Neural crest cell (in vitro differentiated cells): ENCODE results near the gene SHMT1. TPM values are rescaled to one million over a fixed set of nuclear protein-coding genes. Genes with fewer than 3 reads are reported as not detected.

Experiments
- DNase-seq: peaks from one replicate; pipeline ENCODE4 v3.0.0; 2021; ENCODE audit warnings: low read depth, mixed read lengths, low spot score
- H3K27ac Mint-ChIP-seq: one replicate; pipeline ENCODE4 v1.8.0; 2021; ENCODE audit warnings: mild to moderate bottlenecking, mixed read lengths; ENCODE audit not compliant: unreplicated experiment
- H3K27me3 Mint-ChIP-seq: 2 replicates; pipeline ENCODE4 v1.8.0; 2021; ENCODE audit warnings: low read depth, mild to moderate bottlenecking, mixed read lengths
- H3K36me3 Mint-ChIP-seq: 2 replicates; pipeline ENCODE4 v1.8.0; 2021; ENCODE audit warnings: low read depth, mild to moderate bottlenecking, mixed read lengths
- H3K4me1 Mint-ChIP-seq: 2 replicates; pipeline ENCODE4 v1.8.0; 2021; ENCODE audit warnings: mixed read lengths
- H3K4me3 Mint-ChIP-seq: one replicate; pipeline ENCODE4 v1.8.0; 2021; ENCODE audit warnings: mild to moderate bottlenecking, mixed read lengths
- H3K9me3 Mint-ChIP-seq: 2 replicates; pipeline ENCODE4 v1.8.0; 2021; ENCODE audit warnings: mixed read lengths
- total RNA-seq: library from RNA; stranded (reverse); gene quantifications from 2 replicates; pipeline ENCODE4 v1.2.1, GENCODE V29; 2021
- TF ChIP-seq, protein P1 (sequence below): fragments of 200-600 bp; sonication (generic); conservative IDR thresholded peaks from 2 replicates; pipeline ENCODE4 v1.5.0; 2021; ENCODE audit warnings: antibody characterized with exemption, mild to moderate bottlenecking

Gene SHMT1
- total RNA-seq, 1 donor from 2014 or later = 43.9 TPM

DNA sequence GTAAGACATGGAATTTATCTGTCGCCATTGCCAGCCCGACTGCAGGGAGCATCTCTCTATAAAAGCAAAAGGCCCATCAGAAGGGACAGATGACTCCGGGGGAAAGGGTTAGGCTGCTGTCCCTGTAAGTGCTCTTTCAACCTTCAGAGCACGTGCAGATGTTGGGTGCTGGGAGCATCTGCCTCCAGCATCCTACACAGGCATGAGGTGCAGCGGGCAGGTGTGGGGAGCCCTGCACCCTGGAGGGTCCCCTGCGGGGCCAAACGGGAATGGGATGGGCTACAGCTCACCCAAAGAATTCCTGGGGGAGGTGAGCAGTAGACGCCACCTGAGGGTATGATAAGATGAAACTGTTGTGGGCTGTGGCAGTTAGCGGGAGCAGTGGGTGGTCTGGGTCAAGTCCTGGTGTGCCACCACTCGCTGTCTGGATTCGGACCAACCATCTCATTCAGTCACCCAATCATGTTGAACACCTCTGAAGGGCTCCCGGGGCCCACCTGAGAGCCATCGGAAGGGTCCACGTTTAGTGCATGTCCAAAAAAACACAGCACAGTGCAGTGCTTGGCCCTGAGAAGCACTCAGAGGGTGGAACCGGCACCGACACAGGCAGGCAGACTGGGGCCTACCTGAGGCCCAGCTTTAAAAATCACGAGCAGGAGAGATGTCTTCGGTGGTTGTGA, 44.4 kb downstream of the SHMT1 start:
- peak overlapping the region; percentile 74 for H3K4me3 Mint-ChIP-seq
- H3K27ac Mint-ChIP-seq = peak overlapping the region; percentile 12

DNA sequence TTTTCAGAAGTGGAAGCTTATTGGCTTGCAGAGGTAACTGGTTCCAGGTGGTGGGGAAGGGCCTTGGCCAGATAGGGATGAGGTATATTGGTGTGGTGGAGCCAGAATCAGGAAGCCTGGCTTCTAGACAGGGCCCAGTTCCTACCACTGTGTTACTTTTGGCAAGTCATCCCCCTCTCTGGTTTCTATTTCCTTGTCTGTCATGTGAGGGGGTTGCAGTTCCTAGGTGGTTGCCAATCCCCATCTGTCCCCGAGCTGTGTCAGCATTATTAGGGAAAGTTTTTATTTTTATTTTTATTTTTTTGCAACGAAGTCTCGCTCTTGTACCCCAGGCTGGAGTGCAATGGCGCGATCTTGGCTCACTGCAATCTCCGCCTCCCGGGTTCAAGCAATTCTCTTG, 45.2 kb downstream of the SHMT1 start:
- no peaks in the 10 kb centered on the region for H3K27me3 Mint-ChIP-seq
- H3K36me3 Mint-ChIP-seq = peaks cover 4% of the 10 kb centered on the region
- no peaks in the 10 kb centered on the region for H3K9me3 Mint-ChIP-seq
- H3K4me1 Mint-ChIP-seq = peaks cover 39% of the 10 kb centered on the region
- TF ChIP-seq, protein P1, sequence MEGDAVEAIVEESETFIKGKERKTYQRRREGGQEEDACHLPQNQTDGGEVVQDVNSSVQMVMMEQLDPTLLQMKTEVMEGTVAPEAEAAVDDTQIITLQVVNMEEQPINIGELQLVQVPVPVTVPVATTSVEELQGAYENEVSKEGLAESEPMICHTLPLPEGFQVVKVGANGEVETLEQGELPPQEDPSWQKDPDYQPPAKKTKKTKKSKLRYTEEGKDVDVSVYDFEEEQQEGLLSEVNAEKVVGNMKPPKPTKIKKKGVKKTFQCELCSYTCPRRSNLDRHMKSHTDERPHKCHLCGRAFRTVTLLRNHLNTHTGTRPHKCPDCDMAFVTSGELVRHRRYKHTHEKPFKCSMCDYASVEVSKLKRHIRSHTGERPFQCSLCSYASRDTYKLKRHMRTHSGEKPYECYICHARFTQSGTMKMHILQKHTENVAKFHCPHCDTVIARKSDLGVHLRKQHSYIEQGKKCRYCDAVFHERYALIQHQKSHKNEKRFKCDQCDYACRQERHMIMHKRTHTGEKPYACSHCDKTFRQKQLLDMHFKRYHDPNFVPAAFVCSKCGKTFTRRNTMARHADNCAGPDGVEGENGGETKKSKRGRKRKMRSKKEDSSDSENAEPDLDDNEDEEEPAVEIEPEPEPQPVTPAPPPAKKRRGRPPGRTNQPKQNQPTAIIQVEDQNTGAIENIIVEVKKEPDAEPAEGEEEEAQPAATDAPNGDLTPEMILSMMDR = no peak
- no peak for DNase-seq
- no peak overlapping the region for H3K27ac Mint-ChIP-seq
- H3K4me3 Mint-ChIP-seq = peak overlapping the region; percentile 74

More for the DNA sequence above, 44.4 kb downstream of the SHMT1 start:
- Mint-ChIP-seq H3K4me1 (peaks cover 31% of the 10 kb centered on the region), H3K36me3 (peaks cover 4% of the 10 kb centered on the region), H3K9me3 (no peaks in the 10 kb centered on the region), H3K27me3 (no peaks in the 10 kb centered on the region)
- TF ChIP-seq, protein P1 = no peak
- no peak for DNase-seq

DNA sequence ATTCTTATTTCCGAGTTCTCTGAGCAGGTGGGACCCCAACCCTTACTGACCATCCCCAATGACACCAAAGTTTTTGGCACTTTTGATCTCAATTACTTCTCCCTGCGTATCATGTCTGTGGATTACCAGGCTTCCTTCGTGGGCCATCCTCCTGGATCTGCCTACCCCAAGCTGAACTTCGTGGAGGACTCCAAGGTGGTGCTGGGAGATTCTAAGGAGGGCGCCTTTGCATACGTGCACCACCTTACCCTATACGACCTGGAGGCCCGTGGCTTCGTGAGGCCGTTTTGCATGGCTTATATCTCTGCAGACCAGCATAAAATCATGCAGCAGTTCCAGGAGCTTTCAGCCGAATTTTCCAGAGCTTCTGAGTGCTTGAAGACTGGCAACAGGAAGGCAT, 47.4 kb downstream of the SHMT1 start:
- Mint-ChIP-seq H3K4me3 (peak overlapping the region; percentile 95), H3K36me3 (peaks cover 9% of the 10 kb centered on the region), H3K27me3 (no peaks in the 10 kb centered on the region)

DNA sequence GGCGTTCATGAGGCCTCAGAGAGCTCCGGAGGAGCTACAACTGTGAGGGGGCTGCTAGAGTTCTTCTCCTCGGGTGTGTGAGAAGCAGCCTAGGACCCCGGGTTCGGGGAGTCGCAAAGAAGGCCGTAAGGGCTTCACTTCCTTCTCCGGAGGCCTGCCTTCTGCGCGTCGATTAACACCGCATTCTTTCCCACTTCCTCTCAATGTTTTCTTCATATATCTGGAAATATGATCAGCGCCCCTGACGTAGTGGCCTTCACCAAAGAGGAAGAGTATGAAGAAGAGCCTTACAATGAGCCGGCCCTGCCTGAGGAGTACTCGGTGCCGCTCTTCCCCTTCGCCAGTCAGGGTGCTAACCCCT, 47.8 kb downstream of the SHMT1 start:
- H3K27ac Mint-ChIP-seq = peak overlapping the region; percentile 99
- no peaks in the 10 kb centered on the region for H3K9me3 Mint-ChIP-seq
- TF ChIP-seq, protein P1 = no peak
- H3K36me3 Mint-ChIP-seq = peaks cover 10% of the 10 kb centered on the region
- peak overlapping the region; percentile 95 for H3K4me3 Mint-ChIP-seq
- H3K4me1 Mint-ChIP-seq = peaks cover 54% of the 10 kb centered on the region
- DNase-seq = no peak
- H3K27me3 Mint-ChIP-seq = no peaks in the 10 kb centered on the region

More for the DNA sequence above, 47.4 kb downstream of the SHMT1 start:
- no peaks in the 10 kb centered on the region for H3K9me3 Mint-ChIP-seq
- H3K27ac Mint-ChIP-seq = no peak overlapping the region
- TF ChIP-seq, protein P1 = no peak
- no peak for DNase-seq
- H3K4me1 Mint-ChIP-seq = peaks cover 53% of the 10 kb centered on the region

DNA sequence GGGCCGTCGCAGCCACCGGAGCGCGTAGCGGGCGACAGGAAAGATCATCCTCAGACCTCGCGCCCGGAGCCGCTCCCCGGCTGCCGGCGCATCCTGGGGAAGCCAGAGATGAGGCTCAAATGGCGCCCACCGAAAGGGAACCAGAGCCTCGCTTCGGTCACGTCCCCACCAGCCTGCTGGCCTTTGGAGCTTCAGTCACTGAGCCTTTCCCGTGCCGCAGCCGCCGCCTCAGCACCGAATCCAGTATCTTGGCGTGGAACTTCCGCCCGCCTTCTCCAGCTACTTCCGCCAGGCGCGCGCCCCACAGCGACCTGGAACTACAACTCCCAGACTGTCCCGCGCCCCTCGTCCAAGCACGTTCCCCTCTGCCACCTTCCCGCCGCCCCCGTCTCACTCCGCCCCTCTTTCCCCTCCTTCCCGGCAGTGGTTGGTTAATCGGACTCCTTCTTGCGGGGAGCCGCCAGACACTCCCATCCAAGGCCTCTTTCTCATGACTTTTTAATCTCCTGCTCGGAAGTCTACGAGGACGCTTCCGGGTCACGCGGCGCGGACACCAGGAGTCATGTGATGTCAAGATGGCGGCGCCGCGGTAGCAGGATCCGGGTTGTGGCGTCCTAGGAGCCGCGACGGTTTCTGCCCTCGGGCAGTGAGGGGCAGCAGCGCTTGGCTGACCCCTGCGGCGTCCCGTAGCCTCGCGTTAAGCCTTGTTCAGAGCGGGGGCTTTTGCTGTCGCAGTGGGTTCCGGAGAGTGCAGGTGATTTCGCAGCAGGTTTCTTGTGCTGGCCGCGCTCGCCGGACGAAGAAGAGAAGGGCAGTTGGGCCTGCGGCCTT, 48.4 kb downstream of the SHMT1 start, which contains the start of the genes SMCR8 and TOP3A:
TSS of gene SMCR8 (plus strand) at position 563 of the 831 bp plus-strand sequence. CDS start 497 bp downstream, outside the sequence.
TSS of gene TOP3A (minus strand) at position 264 of the 831 bp plus-strand sequence. CDS start at position 48, 216 bp downstream.
- H3K36me3 Mint-ChIP-seq = peaks cover 14% of the 10 kb centered on the region
- peak within 1 kb of the TSS; percentile 95 for H3K4me3 Mint-ChIP-seq
- peak within 1 kb of the TSS; percentile 99 for H3K27ac Mint-ChIP-seq
- H3K4me1 Mint-ChIP-seq = peaks cover 54% of the 10 kb centered on the region
- DNase-seq = peak; percentile 93
- TF ChIP-seq, protein P1 = no peak
- no peaks in the 10 kb centered on the region for H3K27me3 Mint-ChIP-seq
- H3K9me3 Mint-ChIP-seq = no peaks in the 10 kb centered on the region
